Hepatocyte (in vitro differentiated cells): ENCODE results near the gene ACTG1. TPM values are rescaled to one million over a fixed set of nuclear protein-coding genes. Genes with fewer than 3 reads are reported as not detected.

Source experiments
- DNase-seq: peaks from one replicate; pipeline ENCODE4 v3.0.0-alpha.2; 2016; ENCODE audit warnings: low spot score
- H2AFZ ChIP-seq: fragments of 200-600 bp; sonication (generic); 2 replicates; pipeline ENCODE4 v1.6.0; 2016; ENCODE audit warnings: antibody characterized with exemption, mild to moderate bottlenecking
- H3K27ac ChIP-seq: fragments of 200-600 bp; sonication (generic); 2 replicates; pipeline ENCODE4 v1.5.1; 2016; ENCODE audit warnings: mild to moderate bottlenecking
- H3K27me3 ChIP-seq: fragments of 200-600 bp; sonication (generic); 2 replicates; pipeline ENCODE4 v1.6.1; 2016
- H3K36me3 ChIP-seq: fragments of 200-600 bp; sonication (generic); replicated peaks from 2 replicates; pipeline ENCODE4 v1.5.1; 2016; ENCODE audit warnings: low read depth; ENCODE audit not compliant: insufficient read depth
- H3K4me1 ChIP-seq: fragments of 200-600 bp; sonication (generic); 2 replicates; pipeline ENCODE4 v1.5.1; 2016; ENCODE audit warnings: mild to moderate bottlenecking, moderate library complexity; ENCODE audit not compliant: insufficient read depth
- H3K4me2 ChIP-seq: fragments of 200-600 bp; sonication (generic); 2 replicates; pipeline ENCODE4 v1.6.0; 2016
- H3K4me3 ChIP-seq: fragments of 200-600 bp; sonication (generic); 2 replicates; pipeline ENCODE4 v1.5.1; 2016; ENCODE audit warnings: mild to moderate bottlenecking
- H3K79me2 ChIP-seq: fragments of 200-600 bp; sonication (generic); 2 replicates; pipeline ENCODE4 v1.6.0; 2017; ENCODE audit warnings: mild to moderate bottlenecking
- H3K9me2 ChIP-seq: fragments of 200-600 bp; sonication (generic); replicated peaks from 2 replicates; pipeline ENCODE4 v1.6.0; 2017; ENCODE audit warnings: mild to moderate bottlenecking; ENCODE audit not compliant: insufficient read depth
- H3K9me3 ChIP-seq: fragments of 200-600 bp; sonication (generic); 2 replicates; pipeline ENCODE4 v1.5.1; 2016; ENCODE audit warnings: low read depth, mild to moderate bottlenecking
- H4K20me1 ChIP-seq: fragments of 200-600 bp; sonication (generic); 2 replicates; pipeline ENCODE4 v1.6.0; 2016; ENCODE audit warnings: mild to moderate bottlenecking; ENCODE audit not compliant: insufficient read depth, poor library complexity, severe bottlenecking
- EZH2 ChIP-seq: fragments of 200-600 bp; sonication (generic); IDR thresholded peaks from 2 replicates; pipeline ENCODE4 v1.6.1; 2016; ENCODE audit warnings: antibody characterized with exemption, mild to moderate bottlenecking, borderline replicate concordance
- EZH2phosphoT487 ChIP-seq: fragments of 200-600 bp; sonication (generic); IDR thresholded peaks from one replicate; pipeline ENCODE4 v1.6.1; 2018; ENCODE audit warnings: antibody characterized with exemption, mild to moderate bottlenecking, low read depth, moderate library complexity; ENCODE audit not compliant: unreplicated experiment, severe bottlenecking
- WGBS: methylation state at CpG from one replicate; pipeline ENCODE4 v1.1.6; 2016; ENCODE audit warnings: low lambda C conversion rate; ENCODE audit errors: missing lambda C conversion rate; 5-methylcytosine and 5-hydroxymethylcytosine counted together
- polyA plus RNA-seq: library from polyadenylated mRNA; unstranded; fragments of >200 nt; fragmentation: Nextera tagmentation; extraction: Ambion mirVana; gene quantifications from 2 replicates; pipeline ENCODE4 v1.2.1, GENCODE V29; 2016
- total RNA-seq: library from RNA; depleted of rRNA; stranded (reverse); fragments of >200 nt; gene quantifications from 2 replicates; pipeline ENCODE4 v1.2.3, GENCODE V29; 2014
- TF ChIP-seq, protein P1 (sequence below): fragments of 200-600 bp; sonication (generic); IDR thresholded peaks from 2 replicates; pipeline ENCODE4 v1.5.1; 2016; ENCODE audit warnings: antibody characterized with exemption, mild to moderate bottlenecking; ENCODE audit not compliant: poor library complexity

Gene ACTG1
- total and polyA plus RNA-seq, 2 experiments from 2014 or later: 2,832 to 3,298 TPM

DNA sequence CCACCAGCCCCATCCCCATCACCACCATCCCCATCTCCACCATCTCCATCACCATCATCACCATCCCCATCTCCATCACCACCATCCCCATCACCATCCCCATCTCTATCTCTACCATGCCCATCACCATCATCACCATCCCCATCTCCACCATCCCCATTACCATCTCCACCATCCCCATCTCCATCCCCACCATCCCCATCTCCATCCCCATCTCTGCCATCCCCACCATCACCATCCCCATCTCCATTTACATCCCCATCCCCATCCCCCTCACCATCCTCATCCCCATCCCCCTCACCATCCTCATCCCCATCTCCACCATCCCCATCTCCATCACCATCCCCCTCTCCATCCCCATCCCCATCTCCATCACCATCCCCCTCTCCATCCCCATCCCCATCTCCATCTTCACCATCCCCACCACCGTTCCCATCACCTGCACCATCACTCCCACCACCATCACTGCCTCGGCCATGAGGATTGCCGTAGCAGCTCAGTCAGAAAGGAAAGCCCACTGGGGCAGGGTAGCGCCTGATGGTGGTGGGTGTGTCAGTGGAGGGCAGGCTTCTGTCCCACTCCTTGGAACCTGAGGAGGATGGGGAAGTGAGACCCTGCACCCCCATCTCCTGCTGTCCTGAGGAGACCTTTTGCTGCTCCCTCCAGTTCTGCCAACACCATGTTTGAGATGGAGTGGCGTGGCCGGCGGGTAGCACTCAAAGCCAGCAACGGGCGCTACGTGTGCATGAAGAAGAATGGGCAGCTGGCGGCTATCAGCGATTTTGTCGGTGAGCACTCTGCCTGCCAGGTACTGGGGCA, 23.1 kb upstream of the ACTG1 start:
- 87% methylated on average over 13 of the region's 13 CpGs for WGBS
- no peak overlapping the region for H3K4me3 ChIP-seq
- H3K27ac ChIP-seq: no peak overlapping the region

DNA sequence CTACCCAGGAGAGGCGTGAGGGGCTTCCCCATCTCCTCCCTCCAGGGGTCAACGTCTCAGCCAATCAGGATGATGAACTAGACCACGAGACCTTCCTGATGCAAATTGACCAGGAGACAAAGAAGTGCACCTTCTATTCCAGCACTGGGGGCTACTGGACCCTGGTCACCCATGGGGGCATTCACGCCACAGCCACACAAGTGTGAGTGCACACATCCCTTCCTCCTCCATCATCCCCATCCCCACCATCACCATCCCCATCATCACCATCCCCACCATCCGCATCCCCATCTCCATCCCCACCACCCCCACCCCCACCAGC, 22.4 kb upstream of the ACTG1 start:
- Histone ChIP-seq H3K27ac (no peak overlapping the region), H3K9me2 (no peaks in the 10 kb centered on the region), H3K79me2 (no peaks in the 10 kb centered on the region), H3K4me1 (peaks cover 9% of the 10 kb centered on the region), H3K36me3 (no peaks in the 10 kb centered on the region), H3K27me3 (peaks cover 13% of the 10 kb centered on the region), H3K4me2 (no peak overlapping the region), H4K20me1 (no peaks in the 10 kb centered on the region), H3K4me3 (no peak overlapping the region), H3K9me3 (no peaks in the 10 kb centered on the region), H2AFZ (no peak overlapping the region)
- TF ChIP-seq EZH2phosphoT487 (no peak), EZH2 (no peak)
- TF ChIP-seq, protein P1, sequence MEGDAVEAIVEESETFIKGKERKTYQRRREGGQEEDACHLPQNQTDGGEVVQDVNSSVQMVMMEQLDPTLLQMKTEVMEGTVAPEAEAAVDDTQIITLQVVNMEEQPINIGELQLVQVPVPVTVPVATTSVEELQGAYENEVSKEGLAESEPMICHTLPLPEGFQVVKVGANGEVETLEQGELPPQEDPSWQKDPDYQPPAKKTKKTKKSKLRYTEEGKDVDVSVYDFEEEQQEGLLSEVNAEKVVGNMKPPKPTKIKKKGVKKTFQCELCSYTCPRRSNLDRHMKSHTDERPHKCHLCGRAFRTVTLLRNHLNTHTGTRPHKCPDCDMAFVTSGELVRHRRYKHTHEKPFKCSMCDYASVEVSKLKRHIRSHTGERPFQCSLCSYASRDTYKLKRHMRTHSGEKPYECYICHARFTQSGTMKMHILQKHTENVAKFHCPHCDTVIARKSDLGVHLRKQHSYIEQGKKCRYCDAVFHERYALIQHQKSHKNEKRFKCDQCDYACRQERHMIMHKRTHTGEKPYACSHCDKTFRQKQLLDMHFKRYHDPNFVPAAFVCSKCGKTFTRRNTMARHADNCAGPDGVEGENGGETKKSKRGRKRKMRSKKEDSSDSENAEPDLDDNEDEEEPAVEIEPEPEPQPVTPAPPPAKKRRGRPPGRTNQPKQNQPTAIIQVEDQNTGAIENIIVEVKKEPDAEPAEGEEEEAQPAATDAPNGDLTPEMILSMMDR: no peak
- DNase-seq: no peak
- WGBS: 97% methylated on average over 5 of the region's 5 CpGs

More for the DNA sequence above, 23.1 kb upstream of the ACTG1 start:
- H3K9me3 ChIP-seq: no peaks in the 10 kb centered on the region
- TF ChIP-seq EZH2phosphoT487: no peak
- TF ChIP-seq EZH2: no peak
- TF ChIP-seq, protein P1: no peak
- no peak overlapping the region for H2AFZ ChIP-seq
- no peaks in the 10 kb centered on the region for H3K36me3 ChIP-seq
- no peaks in the 10 kb centered on the region for H3K79me2 ChIP-seq
- H3K27me3 ChIP-seq: peaks cover 13% of the 10 kb centered on the region
- H3K4me1 ChIP-seq: peaks cover 9% of the 10 kb centered on the region
- H4K20me1 ChIP-seq: no peaks in the 10 kb centered on the region
- no peaks in the 10 kb centered on the region for H3K9me2 ChIP-seq
- no peak for DNase-seq
- H3K4me2 ChIP-seq: no peak overlapping the region

DNA sequence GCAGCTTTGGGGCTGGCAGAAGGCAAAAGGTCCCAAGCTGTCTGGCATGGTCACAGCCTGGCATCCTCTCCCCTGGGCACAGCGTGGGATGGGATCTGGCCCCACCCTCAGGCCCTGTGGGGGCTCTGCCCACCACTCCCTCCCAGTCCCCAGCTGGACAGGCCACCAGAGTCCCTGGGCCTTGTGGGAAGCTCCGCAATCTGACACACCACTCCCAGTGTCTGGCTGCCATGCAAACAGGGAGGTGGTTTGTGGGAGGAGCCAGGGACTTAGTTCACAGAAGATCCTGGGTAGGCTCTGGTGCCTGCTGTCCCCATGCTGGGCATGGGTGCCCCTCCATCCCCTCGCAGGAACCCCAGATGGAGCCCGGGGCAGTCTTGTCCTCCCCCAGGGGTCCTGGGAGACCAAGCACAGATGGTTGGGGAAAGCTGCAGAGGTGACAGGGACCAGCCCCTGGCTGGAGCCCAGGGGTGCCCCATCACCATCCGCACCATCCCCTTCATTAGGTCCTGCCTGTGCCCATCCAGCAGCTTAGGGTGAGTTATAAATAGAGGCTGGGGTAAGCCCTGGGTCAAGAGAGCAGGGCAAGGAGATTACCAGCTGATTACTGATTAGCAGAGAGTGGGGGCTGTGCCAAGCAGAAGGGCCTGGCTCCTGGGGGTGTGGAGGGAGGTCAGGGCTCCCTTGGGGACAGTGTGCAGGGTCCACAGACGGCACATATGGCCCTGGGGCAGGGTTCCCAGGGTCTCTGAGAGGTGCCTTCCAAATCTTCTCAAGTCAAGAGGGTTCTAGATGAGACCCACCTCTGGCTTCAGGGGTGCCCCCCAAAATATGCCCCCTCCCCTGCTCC, 21.8 kb upstream of the ACTG1 start:
- no peaks in the 10 kb centered on the region for H3K9me3 ChIP-seq
- H3K4me2 ChIP-seq: no peak overlapping the region
- 72% methylated on average over 5 of the region's 6 CpGs for WGBS

More for the DNA sequence above, 21.8 kb upstream of the ACTG1 start:
- Histone ChIP-seq H3K27me3 (peaks cover 13% of the 10 kb centered on the region), H3K9me2 (no peaks in the 10 kb centered on the region), H4K20me1 (no peaks in the 10 kb centered on the region), H3K79me2 (no peaks in the 10 kb centered on the region), H3K36me3 (no peaks in the 10 kb centered on the region), H2AFZ (no peak overlapping the region), H3K27ac (no peak overlapping the region), H3K4me3 (no peak overlapping the region), H3K4me1 (peaks cover 9% of the 10 kb centered on the region)
- no peak for DNase-seq
- TF ChIP-seq EZH2 (no peak), EZH2phosphoT487 (no peak)
- TF ChIP-seq, protein P1: no peak
